AG09319 (cell line): ENCODE measurements around the gene TRPV6.
A peak's percentile ranks its signal among the peaks of the same experiment; 100 is the strongest.

Experiments
- DNase-seq: peaks from one replicate; pipeline ENCODE4 v3.0.0-alpha.2; 2010; ENCODE audit warnings: low read depth; ENCODE audit errors: extremely low read depth
- CTCF ChIP-seq: IDR thresholded peaks from 2 replicates; pipeline ENCODE4 v1.5.1; 2011; ENCODE audit warnings: low read depth, mild to moderate bottlenecking, inconsistent platforms, low read length, moderate library complexity

Gene TRPV6

GRCh38 chr7:142855756-142856564, 29.6 kb downstream of the TRPV6 start:
- no peak for DNase-seq
- TF ChIP-seq CTCF, result no peak

GRCh38 chr7:142855114-142855743, 30.3 kb downstream of the TRPV6 start:
- no peak for DNase-seq
- TF ChIP-seq CTCF, result no peak

- no peak for TF ChIP-seq CTCF
- DNase-seq, result peak; percentile 11
Measured at GRCh38 chr7:142854372-142855113, 31.0 kb downstream of the TRPV6 start, which contains the start of gene EPHB6. Gene EPHB6, plus strand, starts transcription at chr7:142855076. Its CDS starts 8,152 bp downstream, at chr7:142863228.

- peak; percentile 81 for TF ChIP-seq CTCF
- DNase-seq, result no peak
Measured at GRCh38 chr7:142853739-142854371, 31.7 kb downstream of the TRPV6 start.

- TF ChIP-seq CTCF, result no peak
- DNase-seq, result no peak
Measured at GRCh38 chr7:142851919-142852318, 33.6 kb downstream of the TRPV6 start.

GRCh38 chr7:142851269-142851668, 34.3 kb downstream of the TRPV6 start:
- no peak for TF ChIP-seq CTCF
- DNase-seq, result no peak
